K562 (cell line): ENCODE measurements around the gene OR2A12. TPM values are rescaled to one million over a fixed set of nuclear protein-coding genes. Genes with fewer than 3 reads are reported as not detected.

ENCODE experiments used
- ATAC-seq: fragments of 200-7000 bp; cut with Tn5 transposase; 3 replicates; pipeline ENCODE4 v1.9.1; 2020; ENCODE audit warnings: moderate library complexity
- BruUV-seq: library from RNA; stranded (reverse); fragments of 400-500 nt; replicated peaks from 2 replicates; lab custom pipeline; 2021; lab: Mats Ljungman, UMichigan
- CTCF ChIA-PET: fragments of 300-600 bp; formaldehyde crosslinking; extraction: SDS; loops from one replicate; lab custom pipeline; 2021; ENCODE audit warnings: low intra/inter-chr PET ratio; lab: Yijun Ruan, JAX
- POLR2A ChIA-PET: fragments of 300-600, 350-650 bp; sonication (Branson Sonifier 250); formaldehyde crosslinking; extraction: SDS; loops from one replicate; lab custom pipeline; 2021; ENCODE audit warnings: antibody characterized with exemption, inconsistent platforms; lab: Yijun Ruan, JAX
- DNase-seq, 4 experiments: peaks; one replicate each; pipeline versions ENCODE4 v3.0.0 to v3.0.0-alpha.2; 2011 to 2018; ENCODE audit warnings: low spot score in 3 of 4, mixed read lengths in 3 of 4; ENCODE audit errors: extremely low read depth in 1 of 4
- FAIRE-seq: peaks from 2 replicates; lab custom pipeline; 2011; peaks lifted over from hg19 to GRCh38; lab: Jason Lieb, UNC
- H2AFZ ChIP-seq: 2 replicates; pipeline ENCODE4 v1.6.0; 2011; ENCODE audit warnings: low read depth, low read length, control low read depth, inconsistent platforms
- H3K27ac ChIP-seq: fragments of 200-600 bp; 3 replicates; pipeline ENCODE4 v1.8.0; 2011; ENCODE audit warnings: low read depth, mild to moderate bottlenecking, control low read depth, inconsistent platforms, low read length, moderate library complexity, mixed read lengths; ENCODE audit errors: extremely low read depth
- H3K27me3 ChIP-seq, 2 experiments: fragments of 300-600 bp in 1 of 2; 2 replicates in 1 of 2; 3 replicates in 1 of 2; pipeline versions ENCODE4 v1.6.0 to v1.8.0; 2011; ENCODE audit warnings: inconsistent platforms in 2 of 2, low read length in 2 of 2, mild to moderate bottlenecking in 1 of 2, mixed read lengths in 1 of 2, moderate library complexity in 1 of 2; ENCODE audit not compliant: control insufficient read depth in 2 of 2, insufficient read depth in 2 of 2
- H3K36me3 ChIP-seq: fragments of 300-600 bp; 3 replicates; pipeline ENCODE4 v1.8.0; 2011; ENCODE audit warnings: mild to moderate bottlenecking, low read length, inconsistent platforms; ENCODE audit not compliant: control insufficient read depth, insufficient read depth
- H3K4me1 ChIP-seq, 2 experiments: fragments of 200-600 bp in 1 of 2; replicated peaks in 1 of 2; 2 replicates in 1 of 2; 3 replicates in 1 of 2; pipeline versions ENCODE4 v1.5.1 to v1.8.0; 2011; ENCODE audit warnings: inconsistent platforms in 2 of 2, low read length in 2 of 2, mild to moderate bottlenecking in 1 of 2, mixed read lengths in 1 of 2, moderate library complexity in 1 of 2; ENCODE audit not compliant: control insufficient read depth in 2 of 2, insufficient read depth in 2 of 2
- H3K4me2 ChIP-seq: 2 replicates; pipeline ENCODE4 v1.6.1; 2011; ENCODE audit warnings: low read length, control low read depth, inconsistent platforms, mixed read lengths; ENCODE audit not compliant: insufficient read depth
- H3K4me3 ChIP-seq: fragments of 200-600 bp; sonication (generic), shearing (Covaris generic); 2 replicates; pipeline ENCODE4 v1.5.1; 2016; ENCODE audit warnings: control low read depth, inconsistent platforms
- H3K79me2 ChIP-seq: fragments of 200-600 bp; 3 replicates; pipeline ENCODE4 v1.8.0; 2011; ENCODE audit warnings: low read length, inconsistent platforms; ENCODE audit not compliant: control insufficient read depth, insufficient read depth
- H3K9ac ChIP-seq, 2 experiments: 2 replicates each; pipeline versions ENCODE4 v1.6.0 to v1.6.1; 2011; ENCODE audit warnings: low read depth in 2 of 2, low read length in 2 of 2, control low read depth in 1 of 2, inconsistent platforms in 1 of 2, mild to moderate bottlenecking in 1 of 2, mixed read lengths in 1 of 2; ENCODE audit not compliant: insufficient read depth in 1 of 2
- H3K9me1 ChIP-seq: one replicate; pipeline ENCODE4 v1.6.0; 2011; ENCODE audit warnings: inconsistent platforms, mild to moderate bottlenecking, low read length, moderate library complexity; ENCODE audit not compliant: control insufficient read depth, insufficient read depth
- H3K9me3 ChIP-seq: replicated peaks from 2 replicates; pipeline ENCODE4 v1.5.1; 2011; ENCODE audit warnings: low read depth, low read length, inconsistent platforms; ENCODE audit not compliant: control insufficient read depth, insufficient read depth
- H4K20me1 ChIP-seq: replicated peaks from 2 replicates; pipeline ENCODE4 v1.6.1; 2011; ENCODE audit warnings: low read length, inconsistent platforms, mixed read lengths; ENCODE audit not compliant: control insufficient read depth, insufficient read depth
- CAMTA2 ChIP-seq: fragments of 250-450 bp; sonication (Bioruptor Pico); conservative IDR thresholded peaks from 2 replicates; pipeline ENCODE4 v1.5.1; 2022
- CBFA2T3 ChIP-seq: fragments of 450-650 bp; IDR thresholded peaks from 2 replicates; pipeline ENCODE4 v1.6.1; 2017
- GATAD2B ChIP-seq: fragments of 450-650 bp; IDR thresholded peaks from 2 replicates; pipeline ENCODE4 v1.6.1; 2017; ENCODE audit warnings: mild to moderate bottlenecking, borderline replicate concordance
- KAT2B ChIP-seq: IDR thresholded peaks from one replicate; pipeline ENCODE4 v1.6.1; 2012; ENCODE audit warnings: low read depth, mild to moderate bottlenecking, control low read depth, inconsistent platforms, low read length, moderate library complexity
- KLF10 ChIP-seq: fragments of 250-450 bp; sonication (Bioruptor Pico); IDR thresholded peaks from 2 replicates; pipeline ENCODE4 v1.6.1; 2021; ENCODE audit warnings: matching md5 sums
- MYBL2 ChIP-seq, 2 experiments: fragments of 450-650 bp in 1 of 2; sonication (generic) in 1 of 2; formaldehyde crosslinking in 1 of 2; IDR thresholded peaks; 2 replicates each; pipeline versions ENCODE4 v1.6.1 to v1.8.1; 2017 to 2022; ENCODE audit warnings: borderline replicate concordance in 1 of 2, inconsistent platforms in 1 of 2, low read depth in 1 of 2, mild to moderate bottlenecking in 1 of 2, missing genetic modification reagents in 1 of 2, moderate library complexity in 1 of 2
- RBM34 ChIP-seq: fragments of 200-400 bp; formaldehyde crosslinking; IDR thresholded peaks from 2 replicates; pipeline ENCODE4 v1.6.1; 2018; ENCODE audit warnings: low read length, borderline replicate concordance; ENCODE audit not compliant: insufficient read depth
- TAF15 ChIP-seq: fragments of 200-400 bp; formaldehyde crosslinking; IDR thresholded peaks from 2 replicates; pipeline ENCODE4 v1.6.1; 2017; ENCODE audit warnings: mild to moderate bottlenecking, low read depth, low read length, moderate library complexity
- ZSCAN32 ChIP-seq: fragments of 450-650 bp; formaldehyde crosslinking; IDR thresholded peaks from 2 replicates; pipeline ENCODE4 v1.4.0; 2020; ENCODE audit warnings: mild to moderate bottlenecking, moderate library complexity
- whole genome bisulfite sequencing: fragments of 100-300 bp; shearing (Covaris generic); methylation state at CpG from one replicate; pipeline ENCODE4 v1.1.6; 2016; ENCODE audit warnings: low coverage, mixed read lengths; ENCODE audit not compliant: insufficient coverage; ENCODE audit errors: missing lambda C conversion rate; 5-methylcytosine and 5-hydroxymethylcytosine counted together
- in situ Hi-C: fragments of 300-500 bp; cut with MboI; formaldehyde crosslinking; loops from 4 replicates; pipeline ENCODE4 v1.15.0; 2018; ENCODE audit warnings: inconsistent platforms, mixed read lengths
- intact Hi-C: fragments of 100-400 bp; cut with micrococcal nuclease; formaldehyde crosslinking; loops from 2 replicates; pipeline ENCODE4 v1.14.2; 2022
- polyA plus RNA-seq, 8 experiments: library from polyadenylated mRNA; depleted of rRNA in 4 of 8; stranded (reverse) in 5 of 8; unstranded in 3 of 8; fragments of >200 nt; fragmentation: Nextera tagmentation in 2 of 8; fragmentation: Illumina TruSeq in 1 of 8; extraction: Ambion mirVana in 2 of 8; extraction: Trizol in 1 of 8; gene quantifications; 2 replicates each; pipeline versions ENCODE4 v1.2.1 to v1.2.3, GENCODE V29; 2011 to 2014; ENCODE audit warnings: inconsistent platforms in 1 of 8, missing spikeins in 1 of 8
- total RNA-seq, 7 experiments: library from RNA; depleted of rRNA in 6 of 7; stranded (reverse); fragments of >200 nt in 6 of 7; fragmentation: Illumina TruSeq in 2 of 7; extraction: Trizol in 2 of 7; gene quantifications; 2 replicates each; pipeline versions ENCODE4 v1.2.1 to v1.2.3, GENCODE V29; 2011 to 2021; ENCODE audit warnings: low replicate concordance in 1 of 7
- TF ChIP-seq, protein P1 (sequence below): fragments of 450-650 bp; IDR thresholded peaks from 2 replicates; pipeline ENCODE4 v1.6.1; 2016; ENCODE audit warnings: missing biosample characterization, missing genetic modification characterization
- TF ChIP-seq, protein P2 (sequence below): sonication (generic); IDR thresholded peaks from 2 replicates; pipeline ENCODE4 v1.6.1; 2016
- TF ChIP-seq, protein P3 (sequence below): fragments of 450-650 bp; IDR thresholded peaks from 2 replicates; pipeline ENCODE4 v1.6.1; 2016; ENCODE audit warnings: low read depth

OR2A12 gene
- total and polyA plus RNA-seq, 9 of the 15 experiments (the other 6 are each of a cell fraction or from before 2014, with no cell fraction given) = not detected

DNA sequence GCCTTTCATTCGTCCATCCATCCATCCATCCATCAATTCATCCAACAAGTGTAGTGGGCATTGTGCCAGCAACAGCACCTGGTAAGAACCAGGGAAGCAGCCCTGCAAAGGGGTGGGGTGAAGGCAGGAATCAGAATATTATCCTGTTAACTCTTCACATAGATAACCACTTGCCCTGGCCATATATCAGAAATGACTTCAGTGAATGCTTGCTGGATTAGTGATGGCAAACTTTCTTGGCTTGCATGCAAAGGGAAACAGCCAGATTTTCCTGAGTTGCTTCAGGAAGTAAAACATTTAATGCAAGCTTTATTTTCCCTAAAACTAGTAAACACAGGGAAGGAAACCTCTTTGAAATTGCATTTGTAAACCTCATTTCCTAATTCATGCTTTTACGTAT lies 36.6 kb upstream of the OR2A12 start (continued):
- TF ChIP-seq CAMTA2 = no peak
- TF ChIP-seq, protein P1, sequence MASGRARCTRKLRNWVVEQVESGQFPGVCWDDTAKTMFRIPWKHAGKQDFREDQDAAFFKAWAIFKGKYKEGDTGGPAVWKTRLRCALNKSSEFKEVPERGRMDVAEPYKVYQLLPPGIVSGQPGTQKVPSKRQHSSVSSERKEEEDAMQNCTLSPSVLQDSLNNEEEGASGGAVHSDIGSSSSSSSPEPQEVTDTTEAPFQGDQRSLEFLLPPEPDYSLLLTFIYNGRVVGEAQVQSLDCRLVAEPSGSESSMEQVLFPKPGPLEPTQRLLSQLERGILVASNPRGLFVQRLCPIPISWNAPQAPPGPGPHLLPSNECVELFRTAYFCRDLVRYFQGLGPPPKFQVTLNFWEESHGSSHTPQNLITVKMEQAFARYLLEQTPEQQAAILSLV (tag) = no peak
- no peak for TF ChIP-seq RBM34

DNA sequence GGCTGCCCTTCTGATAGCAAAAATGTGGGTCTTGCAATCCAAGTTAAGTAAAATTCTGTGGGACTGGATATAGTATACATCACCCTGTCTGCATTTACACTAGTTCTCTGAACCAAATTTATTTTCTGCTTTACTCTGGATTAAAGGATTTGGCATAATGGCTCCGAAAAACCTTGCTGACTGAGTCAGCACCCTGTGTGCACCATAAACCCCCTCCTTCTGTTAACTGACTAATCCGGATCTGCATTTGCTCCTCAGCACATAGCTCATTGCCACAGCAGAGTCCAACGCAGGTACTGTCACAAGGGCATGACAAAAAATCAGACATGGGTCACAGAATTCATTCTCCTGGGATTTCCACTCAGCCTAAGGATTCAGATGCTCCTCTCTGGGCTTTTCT lies 36.0 kb upstream of the OR2A12 start:
- no peak for FAIRE-seq
- POLR2A ChIA-PET = interaction anchor here (0.6 kb wide), 1 partner anchor 1784 kb away, joined by 3 read pairs; no protein-coding TSS in a partner anchor
- no peaks in the 10 kb centered on the region; a peak in 1 of 5 replicates for H3K27me3 ChIP-seq
- no peak overlapping the region for H3K9ac ChIP-seq
- H3K4me1 ChIP-seq = no peaks in the 10 kb centered on the region
- H3K4me2 ChIP-seq = no peak overlapping the region
- H3K79me2 ChIP-seq = no peaks in the 10 kb centered on the region
- H4K20me1 ChIP-seq = no peaks in the 10 kb centered on the region
- no TSS peak for BruUV-seq
- H3K4me3 ChIP-seq = no peak overlapping the region
- WGBS = 0% methylated on average over 3 of the region's 3 CpGs
- no peaks in the 10 kb centered on the region for H3K9me3 ChIP-seq
- intact Hi-C loops (no loop called here), in situ Hi-C loops (no loop called here)
- ATAC-seq = no peak
- H3K36me3 ChIP-seq = no peaks in the 10 kb centered on the region
- CTCF ChIA-PET = no interaction called here
- H2AFZ ChIP-seq = no peak overlapping the region
- DNase-seq = no peak
- H3K9me1 ChIP-seq = no peaks in the 10 kb centered on the region
- H3K27ac ChIP-seq = no peak overlapping the region
- TF ChIP-seq, protein P2, sequence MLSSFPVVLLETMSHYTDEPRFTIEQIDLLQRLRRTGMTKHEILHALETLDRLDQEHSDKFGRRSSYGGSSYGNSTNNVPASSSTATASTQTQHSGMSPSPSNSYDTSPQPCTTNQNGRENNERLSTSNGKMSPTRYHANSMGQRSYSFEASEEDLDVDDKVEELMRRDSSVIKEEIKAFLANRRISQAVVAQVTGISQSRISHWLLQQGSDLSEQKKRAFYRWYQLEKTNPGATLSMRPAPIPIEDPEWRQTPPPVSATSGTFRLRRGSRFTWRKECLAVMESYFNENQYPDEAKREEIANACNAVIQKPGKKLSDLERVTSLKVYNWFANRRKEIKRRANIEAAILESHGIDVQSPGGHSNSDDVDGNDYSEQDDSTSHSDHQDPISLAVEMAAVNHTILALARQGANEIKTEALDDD = no peak
- TF ChIP-seq KLF10 (CRISPR knock-in tag) (no peak), CBFA2T3 (no peak), TAF15 (no peak), KAT2B (no peak), MYBL2 (IDR thresholded peaks at IDR 0.05; ENCODE audit: low read depth) (no peak), MYBL2 (CRISPR knock-in tag; IDR thresholded peaks at IDR 0.05; ENCODE audit: borderline replicate concordance) (no peak), GATAD2B (no peak), ZSCAN32 (no peak)
- TF ChIP-seq, protein P3, sequence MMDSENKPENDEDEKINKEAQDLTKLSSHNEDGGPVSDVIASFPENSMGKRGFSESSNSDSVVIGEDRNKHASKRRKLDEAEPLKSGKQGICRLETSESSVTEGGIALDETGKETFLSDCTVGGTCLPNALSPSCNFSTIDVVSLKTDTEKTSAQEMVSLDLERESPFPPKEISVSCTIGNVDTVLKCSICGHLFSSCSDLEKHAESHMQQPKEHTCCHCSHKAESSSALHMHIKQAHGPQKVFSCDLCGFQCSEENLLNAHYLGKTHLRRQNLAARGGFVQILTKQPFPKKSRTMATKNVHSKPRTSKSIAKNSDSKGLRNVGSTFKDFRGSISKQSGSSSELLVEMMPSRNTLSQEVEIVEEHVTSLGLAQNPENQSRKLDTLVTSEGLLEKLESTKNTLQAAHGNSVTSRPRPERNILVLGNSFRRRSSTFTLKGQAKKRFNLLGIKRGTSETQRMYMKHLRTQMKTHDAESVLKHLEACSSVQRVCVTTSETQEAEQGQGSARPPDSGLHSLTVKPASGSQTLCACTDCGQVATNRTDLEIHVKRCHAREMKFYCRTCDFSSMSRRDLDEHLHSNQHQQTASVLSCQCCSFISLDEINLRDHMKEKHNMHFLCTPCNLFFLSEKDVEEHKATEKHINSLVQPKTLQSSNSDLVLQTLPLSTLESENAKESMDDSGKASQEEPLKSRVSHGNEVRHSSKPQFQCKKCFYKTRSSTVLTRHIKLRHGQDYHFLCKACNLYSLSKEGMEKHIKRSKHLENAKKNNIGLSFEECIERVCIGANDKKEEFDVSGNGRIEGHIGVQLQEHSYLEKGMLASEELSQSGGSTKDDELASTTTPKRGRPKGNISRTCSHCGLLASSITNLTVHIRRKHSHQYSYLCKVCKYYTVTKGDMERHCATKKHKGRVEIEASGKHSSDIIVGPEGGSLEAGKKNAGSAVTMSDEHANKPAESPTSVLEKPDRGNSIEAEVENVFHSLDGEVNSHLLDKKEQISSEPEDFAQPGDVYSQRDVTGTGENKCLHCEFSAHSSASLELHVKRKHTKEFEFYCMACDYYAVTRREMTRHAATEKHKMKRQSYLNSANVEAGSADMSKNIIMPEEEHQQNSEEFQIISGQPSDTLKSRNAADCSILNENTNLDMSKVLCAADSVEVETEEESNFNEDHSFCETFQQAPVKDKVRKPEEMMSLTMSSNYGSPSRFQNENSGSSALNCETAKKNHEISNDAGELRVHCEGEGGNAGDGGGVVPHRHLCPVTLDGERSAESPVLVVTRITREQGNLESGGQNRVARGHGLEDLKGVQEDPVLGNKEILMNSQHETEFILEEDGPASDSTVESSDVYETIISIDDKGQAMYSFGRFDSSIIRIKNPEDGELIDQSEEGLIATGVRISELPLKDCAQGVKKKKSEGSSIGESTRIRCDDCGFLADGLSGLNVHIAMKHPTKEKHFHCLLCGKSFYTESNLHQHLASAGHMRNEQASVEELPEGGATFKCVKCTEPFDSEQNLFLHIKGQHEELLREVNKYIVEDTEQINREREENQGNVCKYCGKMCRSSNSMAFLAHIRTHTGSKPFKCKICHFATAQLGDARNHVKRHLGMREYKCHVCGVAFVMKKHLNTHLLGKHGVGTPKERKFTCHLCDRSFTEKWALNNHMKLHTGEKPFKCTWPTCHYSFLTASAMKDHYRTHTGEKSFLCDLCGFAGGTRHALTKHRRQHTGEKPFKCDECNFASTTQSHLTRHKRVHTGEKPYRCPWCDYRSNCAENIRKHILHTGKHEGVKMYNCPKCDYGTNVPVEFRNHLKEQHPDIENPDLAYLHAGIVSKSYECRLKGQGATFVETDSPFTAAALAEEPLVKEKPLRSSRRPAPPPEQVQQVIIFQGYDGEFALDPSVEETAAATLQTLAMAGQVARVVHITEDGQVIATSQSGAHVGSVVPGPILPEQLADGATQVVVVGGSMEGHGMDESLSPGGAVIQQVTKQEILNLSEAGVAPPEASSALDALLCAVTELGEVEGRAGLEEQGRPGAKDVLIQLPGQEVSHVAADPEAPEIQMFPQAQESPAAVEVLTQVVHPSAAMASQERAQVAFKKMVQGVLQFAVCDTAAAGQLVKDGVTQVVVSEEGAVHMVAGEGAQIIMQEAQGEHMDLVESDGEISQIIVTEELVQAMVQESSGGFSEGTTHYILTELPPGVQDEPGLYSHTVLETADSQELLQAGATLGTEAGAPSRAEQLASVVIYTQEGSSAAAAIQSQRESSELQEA = no peak
